Adrenal gland (tissue), 5 donors: Measurements from ENCODE around the gene PAM16.

ENCODE experiments used
- POLR2A ChIP-seq, 2 donors: fragments of 450-650 bp; IDR thresholded peaks; one replicate each; pipeline ENCODE4 v1.6.1; 2017; ENCODE audit warnings: antibody characterized with exemption in 2 of 2, mild to moderate bottlenecking in 2 of 2, moderate library complexity in 1 of 2
- TF ChIP-seq, protein P1 (sequence below), 6 experiments: fragments of 450-650 bp in 4 of 6; fragments of 200-600 bp in 2 of 6; sonication (generic) in 1 of 6; IDR thresholded peaks; 1 replicate in 5 of 6; 2 replicates in 1 of 6; pipeline versions ENCODE4 v1.5.1 to v1.8.0; 2016 to 2021; ENCODE audit warnings: antibody characterized with exemption in 6 of 6, mild to moderate bottlenecking in 2 of 6, moderate library complexity in 1 of 6
- donor health status: DM: no; HTN: no; CAD: no.

GRCh38 chr16:4313563-4314531, 37.3 kb downstream of the PAM16 start:
- TF ChIP-seq, protein P1, sequence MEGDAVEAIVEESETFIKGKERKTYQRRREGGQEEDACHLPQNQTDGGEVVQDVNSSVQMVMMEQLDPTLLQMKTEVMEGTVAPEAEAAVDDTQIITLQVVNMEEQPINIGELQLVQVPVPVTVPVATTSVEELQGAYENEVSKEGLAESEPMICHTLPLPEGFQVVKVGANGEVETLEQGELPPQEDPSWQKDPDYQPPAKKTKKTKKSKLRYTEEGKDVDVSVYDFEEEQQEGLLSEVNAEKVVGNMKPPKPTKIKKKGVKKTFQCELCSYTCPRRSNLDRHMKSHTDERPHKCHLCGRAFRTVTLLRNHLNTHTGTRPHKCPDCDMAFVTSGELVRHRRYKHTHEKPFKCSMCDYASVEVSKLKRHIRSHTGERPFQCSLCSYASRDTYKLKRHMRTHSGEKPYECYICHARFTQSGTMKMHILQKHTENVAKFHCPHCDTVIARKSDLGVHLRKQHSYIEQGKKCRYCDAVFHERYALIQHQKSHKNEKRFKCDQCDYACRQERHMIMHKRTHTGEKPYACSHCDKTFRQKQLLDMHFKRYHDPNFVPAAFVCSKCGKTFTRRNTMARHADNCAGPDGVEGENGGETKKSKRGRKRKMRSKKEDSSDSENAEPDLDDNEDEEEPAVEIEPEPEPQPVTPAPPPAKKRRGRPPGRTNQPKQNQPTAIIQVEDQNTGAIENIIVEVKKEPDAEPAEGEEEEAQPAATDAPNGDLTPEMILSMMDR (IDR thresholded peaks at IDR 0.05), result peak; percentile 51 to 82 (median 70)
- TF ChIP-seq POLR2A (IDR thresholded peaks at IDR 0.05), result peak in 1 of 2 donors; percentile 32
